K562 (cell line): ENCODE measurements around the gene TMEM72. TPM values are rescaled to one million over a fixed set of nuclear protein-coding genes. Genes with fewer than 3 reads are reported as not detected.

ENCODE experiments used
- ATAC-seq: fragments of 200-7000 bp; cut with Tn5 transposase; 3 replicates; pipeline ENCODE4 v1.9.1; 2020; ENCODE audit warnings: moderate library complexity
- BruUV-seq: library from RNA; stranded (reverse); fragments of 400-500 nt; replicated peaks from 2 replicates; lab custom pipeline; 2021; lab: Mats Ljungman, UMichigan
- CTCF ChIA-PET: fragments of 300-600 bp; formaldehyde crosslinking; extraction: SDS; loops from one replicate; lab custom pipeline; 2021; ENCODE audit warnings: low intra/inter-chr PET ratio; lab: Yijun Ruan, JAX
- POLR2A ChIA-PET: fragments of 300-600, 350-650 bp; sonication (Branson Sonifier 250); formaldehyde crosslinking; extraction: SDS; loops from one replicate; lab custom pipeline; 2021; ENCODE audit warnings: antibody characterized with exemption, inconsistent platforms; lab: Yijun Ruan, JAX
- DNase-seq, 4 experiments: peaks; one replicate each; pipeline versions ENCODE4 v3.0.0 to v3.0.0-alpha.2; 2011 to 2018; ENCODE audit warnings: low spot score in 3 of 4, mixed read lengths in 3 of 4; ENCODE audit errors: extremely low read depth in 1 of 4
- FAIRE-seq: peaks from 2 replicates; lab custom pipeline; 2011; peaks lifted over from hg19 to GRCh38; lab: Jason Lieb, UNC
- H2AFZ ChIP-seq: 2 replicates; pipeline ENCODE4 v1.6.0; 2011; ENCODE audit warnings: low read depth, low read length, control low read depth, inconsistent platforms
- H3K27ac ChIP-seq: fragments of 200-600 bp; 3 replicates; pipeline ENCODE4 v1.8.0; 2011; ENCODE audit warnings: low read depth, mild to moderate bottlenecking, control low read depth, inconsistent platforms, low read length, moderate library complexity, mixed read lengths; ENCODE audit errors: extremely low read depth
- H3K27me3 ChIP-seq, 2 experiments: fragments of 300-600 bp in 1 of 2; 2 replicates in 1 of 2; 3 replicates in 1 of 2; pipeline versions ENCODE4 v1.6.0 to v1.8.0; 2011; ENCODE audit warnings: inconsistent platforms in 2 of 2, low read length in 2 of 2, mild to moderate bottlenecking in 1 of 2, mixed read lengths in 1 of 2, moderate library complexity in 1 of 2; ENCODE audit not compliant: control insufficient read depth in 2 of 2, insufficient read depth in 2 of 2
- H3K36me3 ChIP-seq: fragments of 300-600 bp; 3 replicates; pipeline ENCODE4 v1.8.0; 2011; ENCODE audit warnings: mild to moderate bottlenecking, low read length, inconsistent platforms; ENCODE audit not compliant: control insufficient read depth, insufficient read depth
- H3K4me1 ChIP-seq, 2 experiments: fragments of 200-600 bp in 1 of 2; replicated peaks in 1 of 2; 2 replicates in 1 of 2; 3 replicates in 1 of 2; pipeline versions ENCODE4 v1.5.1 to v1.8.0; 2011; ENCODE audit warnings: inconsistent platforms in 2 of 2, low read length in 2 of 2, mild to moderate bottlenecking in 1 of 2, mixed read lengths in 1 of 2, moderate library complexity in 1 of 2; ENCODE audit not compliant: control insufficient read depth in 2 of 2, insufficient read depth in 2 of 2
- H3K4me2 ChIP-seq: 2 replicates; pipeline ENCODE4 v1.6.1; 2011; ENCODE audit warnings: low read length, control low read depth, inconsistent platforms, mixed read lengths; ENCODE audit not compliant: insufficient read depth
- H3K4me3 ChIP-seq: fragments of 200-600 bp; sonication (generic), shearing (Covaris generic); 2 replicates; pipeline ENCODE4 v1.5.1; 2016; ENCODE audit warnings: control low read depth, inconsistent platforms
- H3K79me2 ChIP-seq: fragments of 200-600 bp; 3 replicates; pipeline ENCODE4 v1.8.0; 2011; ENCODE audit warnings: low read length, inconsistent platforms; ENCODE audit not compliant: control insufficient read depth, insufficient read depth
- H3K9ac ChIP-seq, 2 experiments: 2 replicates each; pipeline versions ENCODE4 v1.6.0 to v1.6.1; 2011; ENCODE audit warnings: low read depth in 2 of 2, low read length in 2 of 2, control low read depth in 1 of 2, inconsistent platforms in 1 of 2, mild to moderate bottlenecking in 1 of 2, mixed read lengths in 1 of 2; ENCODE audit not compliant: insufficient read depth in 1 of 2
- H3K9me1 ChIP-seq: one replicate; pipeline ENCODE4 v1.6.0; 2011; ENCODE audit warnings: inconsistent platforms, mild to moderate bottlenecking, low read length, moderate library complexity; ENCODE audit not compliant: control insufficient read depth, insufficient read depth
- H3K9me3 ChIP-seq: replicated peaks from 2 replicates; pipeline ENCODE4 v1.5.1; 2011; ENCODE audit warnings: low read depth, low read length, inconsistent platforms; ENCODE audit not compliant: control insufficient read depth, insufficient read depth
- H4K20me1 ChIP-seq: replicated peaks from 2 replicates; pipeline ENCODE4 v1.6.1; 2011; ENCODE audit warnings: low read length, inconsistent platforms, mixed read lengths; ENCODE audit not compliant: control insufficient read depth, insufficient read depth
- BCLAF1 ChIP-seq, 2 experiments: fragments of 450-650 bp in 1 of 2; IDR thresholded peaks; 2 replicates each; pipeline ENCODE4 v1.6.1; 2011 to 2017; ENCODE audit warnings: low read depth in 2 of 2, antibody characterized with exemption in 1 of 2, borderline replicate concordance in 1 of 2, low read length in 1 of 2, mild to moderate bottlenecking in 1 of 2, mixed read lengths in 1 of 2; ENCODE audit not compliant: control insufficient read depth in 1 of 2
- CTCF ChIP-seq, 3 experiments: IDR thresholded peaks in 2 of 3; conservative IDR thresholded peaks in 1 of 3; 2 replicates each; pipeline ENCODE4 v1.5.1; 2011 to 2012; ENCODE audit warnings: low read length in 3 of 3, mild to moderate bottlenecking in 3 of 3, control low read depth in 2 of 3, improper control_type of control experiment in 1 of 3, inconsistent platforms in 1 of 3, low read depth in 1 of 3, mixed read lengths in 1 of 3, moderate library complexity in 1 of 3; ENCODE audit not compliant: insufficient read depth in 2 of 3
- MCM7 ChIP-seq, 2 experiments: fragments of 450-650 bp; IDR thresholded peaks; 2 replicates each; pipeline ENCODE4 v1.6.1; 2016 to 2018
- NR2C1 ChIP-seq, 2 experiments: fragments of 450-650 bp; IDR thresholded peaks; 2 replicates each; pipeline ENCODE4 v1.6.1; 2017; ENCODE audit warnings: mild to moderate bottlenecking in 2 of 2, antibody characterized with exemption in 1 of 2, inconsistent platforms in 1 of 2, missing compliant biosample characterization in 1 of 2, missing genetic modification characterization in 1 of 2
- NR2C2 ChIP-seq, 2 experiments: fragments of 200-800 bp in 1 of 2; sonication (Bioruptor generic) in 1 of 2; sonication (generic) in 1 of 2; formaldehyde crosslinking in 1 of 2; IDR thresholded peaks; 2 replicates each; pipeline versions ENCODE4 v1.6.1 to v1.8.0; 2016 to 2022; ENCODE audit warnings: mild to moderate bottlenecking in 1 of 2, missing compliant biosample characterization in 1 of 2, missing genetic modification characterization in 1 of 2, missing genetic modification reagents in 1 of 2
- OTX1 ChIP-seq: fragments of 450-650 bp; formaldehyde crosslinking; IDR thresholded peaks from 2 replicates; pipeline ENCODE4 v1.4.0; 2022; ENCODE audit warnings: mild to moderate bottlenecking
- SIN3A ChIP-seq, 2 experiments: fragments of 150-350 bp in 1 of 2; IDR thresholded peaks; 2 replicates each; pipeline ENCODE4 v1.6.1; 2011 to 2016; ENCODE audit warnings: borderline replicate concordance in 2 of 2, low read depth in 2 of 2, low read length in 2 of 2, mild to moderate bottlenecking in 2 of 2, moderate library complexity in 2 of 2; ENCODE audit not compliant: control insufficient read depth in 1 of 2
- SP1 ChIP-seq: sonication (generic); formaldehyde crosslinking; IDR thresholded peaks from 2 replicates; pipeline ENCODE4 v1.8.1; 2022; ENCODE audit warnings: mild to moderate bottlenecking, missing genetic modification reagents
- TFAP4 ChIP-seq: sonication (generic); formaldehyde crosslinking; IDR thresholded peaks from 2 replicates; pipeline ENCODE4 v1.8.0; 2022; ENCODE audit warnings: missing genetic modification reagents, mild to moderate bottlenecking, moderate library complexity, borderline replicate concordance
- THRA ChIP-seq: fragments of 450-650 bp; IDR thresholded peaks from 2 replicates; pipeline ENCODE4 v1.6.1; 2017; ENCODE audit warnings: mild to moderate bottlenecking, moderate library complexity
- ZBTB8A ChIP-seq: fragments of 450-650 bp; IDR thresholded peaks from 2 replicates; pipeline ENCODE4 v1.6.1; 2018; ENCODE audit warnings: mild to moderate bottlenecking, moderate library complexity; ENCODE audit not compliant: partially characterized antibody
- WGBS: fragments of 100-300 bp; shearing (Covaris generic); methylation state at CpG from one replicate; pipeline ENCODE4 v1.1.6; 2016; ENCODE audit warnings: low coverage, mixed read lengths; ENCODE audit not compliant: insufficient coverage; ENCODE audit errors: missing lambda C conversion rate; 5-methylcytosine and 5-hydroxymethylcytosine counted together
- in situ Hi-C: fragments of 300-500 bp; cut with MboI; formaldehyde crosslinking; loops from 4 replicates; pipeline ENCODE4 v1.15.0; 2018; ENCODE audit warnings: inconsistent platforms, mixed read lengths
- intact Hi-C: fragments of 100-400 bp; cut with micrococcal nuclease; formaldehyde crosslinking; loops from 2 replicates; pipeline ENCODE4 v1.14.2; 2022
- polyA plus RNA-seq, 8 experiments: library from polyadenylated mRNA; depleted of rRNA in 4 of 8; stranded (reverse) in 5 of 8; unstranded in 3 of 8; fragments of >200 nt; fragmentation: Nextera tagmentation in 2 of 8; fragmentation: Illumina TruSeq in 1 of 8; extraction: Ambion mirVana in 2 of 8; extraction: Trizol in 1 of 8; gene quantifications; 2 replicates each; pipeline versions ENCODE4 v1.2.1 to v1.2.3, GENCODE V29; 2011 to 2014; ENCODE audit warnings: inconsistent platforms in 1 of 8, missing spikeins in 1 of 8
- total RNA-seq, 7 experiments: library from RNA; depleted of rRNA in 6 of 7; stranded (reverse); fragments of >200 nt in 6 of 7; fragmentation: Illumina TruSeq in 2 of 7; extraction: Trizol in 2 of 7; gene quantifications; 2 replicates each; pipeline versions ENCODE4 v1.2.1 to v1.2.3, GENCODE V29; 2011 to 2021; ENCODE audit warnings: low replicate concordance in 1 of 7

TMEM72 gene
- total and polyA plus RNA-seq, 9 of the 15 experiments (the other 6 are each of a cell fraction or from before 2014, with no cell fraction given) = not detected

- BruUV-seq = no TSS peak
- peaks cover 8% of the 10 kb centered on the region; the same call in 1 of the 2 replicates for H4K20me1 ChIP-seq
- no peak overlapping the region for H3K4me2 ChIP-seq
- no peaks in the 10 kb centered on the region for H3K36me3 ChIP-seq
- no peaks in the 10 kb centered on the region for H3K9me3 ChIP-seq
- ChIA-PET CTCF (no interaction called here), POLR2A (interaction anchor here (0.6 to 1.5 kb wide), 6 partner anchors 10 to 83 kb away, joined by 3 to 4 read pairs (median 3); partner anchors contain the start of gene DEPP1)
- no peak for DNase-seq
- peaks cover 2 to 12% of the 10 kb centered on the region in 2 experiments; a peak in 2 of 5 replicates for H3K27me3 ChIP-seq
- no peak overlapping the region for H3K27ac ChIP-seq
- peaks cover 15 to 16% of the 10 kb centered on the region in 2 experiments; a peak in 4 of 5 replicates for H3K4me1 ChIP-seq
- peaks cover 4% of the 10 kb centered on the region for H3K9me1 ChIP-seq
- H3K4me3 ChIP-seq = no peak overlapping the region
- 23% methylated on average over 19 of the region's 19 CpGs for WGBS
- ATAC-seq = no peak
- intact Hi-C loops = no loop called here
- no peak for FAIRE-seq
- no peaks in the 10 kb centered on the region for H3K79me2 ChIP-seq
- in situ Hi-C loops = no loop called here
- H2AFZ ChIP-seq = no peak overlapping the region
- H3K9ac ChIP-seq = peak overlapping the region in 1 of 2 experiments; percentile 24; a peak in 1 of 4 replicates
- TF ChIP-seq CTCF (IDR thresholded peaks at IDR 0.05 in 2 of 3, conservative IDR thresholded peaks at IDR 0.05 in 1 of 3; ENCODE audit: insufficient read depth in 2 of 3, low read depth in 1 of 3, low read length in 3 of 3) (peak; percentile 16 to 35 (median 24); a peak in 3 of 6 replicates), OTX1 (CRISPR knock-in tag) (no peak), NR2C1 (IDR thresholded peaks at IDR 0.05) (peak; percentile 48; the same call in 1 of the 2 replicates), NR2C1 (tag; IDR thresholded peaks at IDR 0.05) (no peak), TFAP4 (CRISPR knock-in tag) (peak; percentile 33; the same call in 1 of the 2 replicates), ZBTB8A (no peak), MCM7 (IDR thresholded peaks at IDR 0.05) (no peak), SP1 (CRISPR knock-in tag) (no peak), BCLAF1 (IDR thresholded peaks at IDR 0.05; ENCODE audit: borderline replicate concordance in 1 of 2, control insufficient read depth in 1 of 2, low read depth in 2 of 2, low read length in 1 of 2) (no peak), THRA (no peak), NR2C2 (CRISPR knock-in tag; IDR thresholded peaks at IDR 0.05) (no peak), NR2C2 (tag; IDR thresholded peaks at IDR 0.05) (peak; percentile 42), SIN3A (IDR thresholded peaks at IDR 0.05; ENCODE audit: borderline replicate concordance in 2 of 2, control insufficient read depth in 1 of 2, low read depth in 2 of 2, low read length in 2 of 2) (no peak)
These were observed 52.0 kb downstream of the TMEM72 start for GRCh38 chr10:44962870-44963738.
